Measurements from ENCODE around the gene ADAMTS2. TPM values are rescaled to one million over a fixed set of nuclear protein-coding genes. Genes with fewer than 3 reads are reported as not detected.

ADAMTS2 gene
- polyA plus RNA-seq, 3 donors = 0.74 to 2.3 TPM; not detected in 1

DNA sequence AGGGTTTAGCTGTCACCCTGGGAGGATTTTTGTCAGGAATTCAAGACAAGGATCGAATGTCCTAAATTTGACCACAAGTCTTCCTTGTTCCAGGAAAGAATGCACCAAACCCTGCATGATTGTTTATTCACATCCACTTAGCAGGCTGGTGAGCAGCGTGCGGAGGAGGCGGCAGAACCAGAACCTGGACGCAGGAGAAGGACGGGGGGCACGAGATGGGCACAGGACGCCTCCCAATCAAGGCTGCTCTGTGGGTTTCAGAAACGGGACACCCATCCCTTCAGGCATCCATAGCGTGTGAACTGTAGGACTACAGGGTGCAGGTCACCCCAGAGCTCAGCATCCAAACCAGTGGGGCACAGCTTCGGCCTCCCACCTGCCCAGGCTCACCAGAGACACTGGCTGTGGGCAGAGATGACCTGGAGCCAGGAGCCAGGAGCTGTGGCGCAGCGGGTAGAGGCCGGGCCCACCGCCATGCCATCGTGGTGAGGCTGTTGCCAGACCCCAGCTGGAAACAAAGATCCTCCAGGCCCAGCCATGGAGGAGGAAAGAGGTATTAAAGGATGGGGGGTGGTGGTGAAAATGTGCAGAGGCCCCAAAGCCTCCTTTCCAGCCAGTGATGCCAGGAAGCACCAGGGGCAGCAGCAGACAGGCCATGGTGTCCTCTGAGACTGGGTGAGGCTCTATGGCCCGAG, 32.3 kb upstream of the ADAMTS2 start:
- Mint-ChIP-seq H3K9me3 (peaks cover 0 to 5% (median 0%) of the 10 kb centered on the region in 7 donors), H3K27ac (peak overlapping the region in 1 of 7 donors; percentile 10), H3K27me3 (ENCODE audit: low read depth in 3 of 3) (peaks cover 1 to 13% (median 6%) of the 10 kb centered on the region in 3 donors), H3K4me3 (no peak overlapping the region), H3K36me3 (no peaks in the 10 kb centered on the region), H3K4me1 (no peaks in the 10 kb centered on the region)
- no peaks in the 10 kb centered on the region for H3K79me2 ChIP-seq (ENCODE audit: insufficient read depth, low read length)
- 85% methylated on average over 15 of the region's 17 CpGs for WGBS (ENCODE audit: insufficient coverage)
- H3K36me3 ChIP-seq (replicated peaks in 1 of 2; ENCODE audit: control insufficient read depth in 1 of 2, insufficient read depth in 2 of 2, low read length in 2 of 2) = no peaks in the 10 kb centered on the region
- H4K20me1 ChIP-seq (ENCODE audit: insufficient read depth, low read length) = no peaks in the 10 kb centered on the region
- TF ChIP-seq, protein P1, sequence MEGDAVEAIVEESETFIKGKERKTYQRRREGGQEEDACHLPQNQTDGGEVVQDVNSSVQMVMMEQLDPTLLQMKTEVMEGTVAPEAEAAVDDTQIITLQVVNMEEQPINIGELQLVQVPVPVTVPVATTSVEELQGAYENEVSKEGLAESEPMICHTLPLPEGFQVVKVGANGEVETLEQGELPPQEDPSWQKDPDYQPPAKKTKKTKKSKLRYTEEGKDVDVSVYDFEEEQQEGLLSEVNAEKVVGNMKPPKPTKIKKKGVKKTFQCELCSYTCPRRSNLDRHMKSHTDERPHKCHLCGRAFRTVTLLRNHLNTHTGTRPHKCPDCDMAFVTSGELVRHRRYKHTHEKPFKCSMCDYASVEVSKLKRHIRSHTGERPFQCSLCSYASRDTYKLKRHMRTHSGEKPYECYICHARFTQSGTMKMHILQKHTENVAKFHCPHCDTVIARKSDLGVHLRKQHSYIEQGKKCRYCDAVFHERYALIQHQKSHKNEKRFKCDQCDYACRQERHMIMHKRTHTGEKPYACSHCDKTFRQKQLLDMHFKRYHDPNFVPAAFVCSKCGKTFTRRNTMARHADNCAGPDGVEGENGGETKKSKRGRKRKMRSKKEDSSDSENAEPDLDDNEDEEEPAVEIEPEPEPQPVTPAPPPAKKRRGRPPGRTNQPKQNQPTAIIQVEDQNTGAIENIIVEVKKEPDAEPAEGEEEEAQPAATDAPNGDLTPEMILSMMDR (IDR thresholded peaks at IDR 0.05) = no peak
- H3K4me1 ChIP-seq (ENCODE audit: control insufficient read depth in 1 of 2, insufficient read depth in 2 of 2, low read length in 2 of 2) = no peaks in the 10 kb centered on the region
- no peak overlapping the region for H3K27ac ChIP-seq (ENCODE audit: low read depth in 1 of 2, low read length in 2 of 2)
- no peak overlapping the region for H2AFZ ChIP-seq (ENCODE audit: insufficient read depth, low read depth, low read length, poor library complexity, severe bottlenecking)
- no peaks in the 10 kb centered on the region for H3K9me3 ChIP-seq (replicated peaks in 1 of 2; ENCODE audit: control insufficient read depth in 1 of 2, insufficient read depth in 1 of 2, low read length in 2 of 2)
- no peak overlapping the region for H3K9ac ChIP-seq (ENCODE audit: insufficient read depth, low read length, poor library complexity, severe bottlenecking)
- intact Hi-C loops (cut with micrococcal nuclease) = no loop called here
- no peak overlapping the region for H3K4me3 ChIP-seq (replicated peaks in 1 of 3; ENCODE audit: low read depth in 2 of 3, low read length in 3 of 3)
- H3K27me3 ChIP-seq (ENCODE audit: control insufficient read depth in 2 of 2, insufficient read depth in 2 of 2, low read length in 2 of 2) = no peaks in the 10 kb centered on the region
- no peak overlapping the region for H3K4me2 ChIP-seq (replicated peaks; ENCODE audit: extremely low read depth, low read length, poor library complexity, severe bottlenecking)
- DNase-seq = no peak

DNA sequence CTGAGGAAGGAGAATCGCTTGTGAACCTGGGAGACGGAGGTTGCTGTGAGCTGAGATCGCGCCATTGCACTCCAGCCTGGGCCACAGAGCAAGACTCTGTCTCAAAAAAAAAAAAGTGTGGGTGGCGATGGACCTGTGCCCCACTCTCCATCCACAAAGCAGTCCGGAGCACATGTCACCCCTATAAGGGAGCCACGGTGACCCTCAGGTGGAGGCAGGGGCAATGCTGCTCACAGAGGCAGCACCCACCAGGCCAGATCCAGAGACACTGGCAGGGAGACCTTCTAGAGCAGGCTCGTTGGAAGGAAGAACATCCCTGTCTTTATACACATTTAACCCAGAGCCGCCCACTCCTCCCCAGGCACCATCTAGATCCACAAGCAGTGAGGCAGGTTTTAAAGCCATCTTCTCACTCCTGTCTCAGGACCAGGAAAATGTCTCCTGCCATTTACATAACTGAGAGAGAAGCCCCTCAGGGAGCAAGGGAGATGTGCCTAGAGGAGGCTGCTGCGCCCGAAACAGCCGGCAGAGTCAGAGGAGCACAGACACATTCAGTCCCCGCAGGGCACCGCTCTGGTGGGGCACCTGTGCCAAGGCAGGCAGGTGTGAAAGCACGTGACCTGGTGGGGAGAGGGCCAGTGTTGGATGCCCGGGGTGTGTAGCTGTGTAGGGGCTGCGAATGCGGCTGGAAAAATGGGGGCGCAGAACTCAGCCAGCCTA, 31.6 kb upstream of the ADAMTS2 start:
- Histone ChIP-seq H3K27ac (ENCODE audit: low read depth in 1 of 2, low read length in 2 of 2) (no peak overlapping the region), H3K4me1 (ENCODE audit: control insufficient read depth in 1 of 2, insufficient read depth in 2 of 2, low read length in 2 of 2) (no peaks in the 10 kb centered on the region), H3K9me3 (replicated peaks in 1 of 2; ENCODE audit: control insufficient read depth in 1 of 2, insufficient read depth in 1 of 2, low read length in 2 of 2) (no peaks in the 10 kb centered on the region), H3K9ac (ENCODE audit: insufficient read depth, low read length, poor library complexity, severe bottlenecking) (no peak overlapping the region), H3K36me3 (replicated peaks in 1 of 2; ENCODE audit: control insufficient read depth in 1 of 2, insufficient read depth in 2 of 2, low read length in 2 of 2) (no peaks in the 10 kb centered on the region), H3K4me2 (replicated peaks; ENCODE audit: extremely low read depth, low read length, poor library complexity, severe bottlenecking) (no peak overlapping the region), H2AFZ (ENCODE audit: insufficient read depth, low read depth, low read length, poor library complexity, severe bottlenecking) (no peak overlapping the region), H3K79me2 (ENCODE audit: insufficient read depth, low read length) (no peaks in the 10 kb centered on the region), H4K20me1 (ENCODE audit: insufficient read depth, low read length) (no peaks in the 10 kb centered on the region), H3K27me3 (ENCODE audit: control insufficient read depth in 2 of 2, insufficient read depth in 2 of 2, low read length in 2 of 2) (no peaks in the 10 kb centered on the region), H3K4me3 (replicated peaks in 1 of 3; ENCODE audit: low read depth in 2 of 3, low read length in 3 of 3) (no peak overlapping the region)
- DNase-seq = no peak
- H3K4me1 Mint-ChIP-seq = no peaks in the 10 kb centered on the region
- no peak overlapping the region for H3K4me3 Mint-ChIP-seq
- 94% methylated on average over 13 of the region's 19 CpGs for WGBS (ENCODE audit: insufficient coverage)
- H3K27ac Mint-ChIP-seq = no peak overlapping the region
- peaks cover 0 to 12% (median 6%) of the 10 kb centered on the region in 3 donors for H3K27me3 Mint-ChIP-seq (ENCODE audit: low read depth in 3 of 3)
- H3K36me3 Mint-ChIP-seq = no peaks in the 10 kb centered on the region
- TF ChIP-seq, protein P1 (IDR thresholded peaks at IDR 0.05) = no peak
- H3K9me3 Mint-ChIP-seq = peaks cover 0 to 5% (median 0%) of the 10 kb centered on the region in 7 donors
- intact Hi-C loops (cut with micrococcal nuclease) = no loop called here
